GM13976 (cell line): ENCODE measurements around the gene ARHGAP10.

ENCODE experiments used
- DNase-seq: peaks from one replicate; pipeline ENCODE4 v3.0.0; 2012; ENCODE audit warnings: low spot score
- CTCF ChIP-seq: IDR thresholded peaks from 2 replicates; pipeline ENCODE4 v1.5.1; 2012; ENCODE audit warnings: borderline replicate concordance, mild to moderate bottlenecking; ENCODE audit not compliant: insufficient read depth; ENCODE audit errors: extremely low read depth, missing control alignments, control extremely low read depth
- in situ Hi-C: fragments of 300-500 bp; cut with MboI; formaldehyde crosslinking; loops from one replicate; pipeline ENCODE4 v1.12.0; 2022; ENCODE audit warnings: low sequenced_read_pairs, mixed read lengths, inconsistent platforms; ENCODE audit not compliant: unreplicated experiment

Gene ARHGAP10

DNA sequence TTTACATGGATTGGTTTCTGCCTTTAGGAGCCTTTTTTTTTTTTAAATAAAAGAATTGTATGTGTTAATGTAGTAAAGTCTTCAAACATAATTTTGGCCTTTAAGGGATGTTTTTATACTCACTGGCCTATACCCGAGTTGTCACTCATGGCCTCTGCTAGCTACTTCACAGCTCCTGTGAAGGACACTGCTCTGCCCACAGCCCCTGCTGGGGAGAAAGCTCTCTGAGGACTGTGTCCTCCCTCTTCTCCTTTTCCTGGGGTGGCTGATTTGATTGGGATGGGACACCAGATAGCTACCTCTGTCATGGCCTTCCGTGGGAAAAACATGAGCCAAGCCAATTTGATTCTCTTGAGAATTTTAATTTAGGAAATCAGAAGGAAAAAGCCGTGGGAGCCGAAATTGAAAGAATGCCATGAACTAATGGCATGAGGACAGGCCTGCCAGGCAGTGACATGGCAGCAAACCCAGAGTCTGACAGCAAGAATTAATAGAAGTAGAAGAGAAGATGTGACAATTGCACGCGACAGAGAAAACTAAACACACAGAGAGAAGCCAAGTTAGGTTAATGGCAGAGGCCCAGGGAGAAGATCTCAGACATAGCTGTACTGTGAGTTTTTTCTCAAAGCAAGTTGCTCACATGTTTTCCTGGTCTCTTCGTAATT, 81.4 kb downstream of the ARHGAP10 start:
- TF ChIP-seq CTCF, result no peak
- no peak for DNase-seq
- in situ Hi-C loops, result no loop called here

GRCh38 chr4:147813973-147814372, 82.1 kb downstream of the ARHGAP10 start:
- TF ChIP-seq CTCF, result no peak
- in situ Hi-C loops, result no loop called here
- DNase-seq, result no peak

DNA sequence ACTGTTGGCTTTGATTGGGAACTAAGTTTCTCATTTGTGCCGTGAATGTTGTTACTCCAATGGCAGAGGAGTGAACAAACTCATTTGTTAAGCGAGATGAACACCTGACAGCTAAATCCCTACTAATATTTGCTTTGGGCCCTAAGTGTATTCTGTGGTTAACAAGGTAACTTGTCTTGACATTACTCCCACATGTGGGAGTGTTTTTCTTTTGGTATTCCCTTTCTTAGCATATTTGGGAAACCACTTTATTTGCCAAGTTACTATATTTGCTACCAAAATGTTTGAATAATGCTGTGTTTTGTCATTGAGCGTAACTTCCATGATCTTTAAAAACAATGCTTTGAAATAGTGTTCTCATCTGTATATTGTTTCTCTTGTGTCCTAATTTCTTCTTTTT, 82.5 kb downstream of the ARHGAP10 start:
- TF ChIP-seq CTCF, result no peak
- in situ Hi-C loops, result no loop called here
- no peak for DNase-seq

GRCh38 chr4:147815741-147816140, 83.9 kb downstream of the ARHGAP10 start:
- no peak for DNase-seq
- in situ Hi-C loops, result no loop called here
- no peak for TF ChIP-seq CTCF

- in situ Hi-C loops, result no loop called here
- no peak for TF ChIP-seq CTCF
- DNase-seq, result no peak
Observed at GRCh38 chr4:147816382-147817254, 84.7 kb downstream of the ARHGAP10 start.

DNA sequence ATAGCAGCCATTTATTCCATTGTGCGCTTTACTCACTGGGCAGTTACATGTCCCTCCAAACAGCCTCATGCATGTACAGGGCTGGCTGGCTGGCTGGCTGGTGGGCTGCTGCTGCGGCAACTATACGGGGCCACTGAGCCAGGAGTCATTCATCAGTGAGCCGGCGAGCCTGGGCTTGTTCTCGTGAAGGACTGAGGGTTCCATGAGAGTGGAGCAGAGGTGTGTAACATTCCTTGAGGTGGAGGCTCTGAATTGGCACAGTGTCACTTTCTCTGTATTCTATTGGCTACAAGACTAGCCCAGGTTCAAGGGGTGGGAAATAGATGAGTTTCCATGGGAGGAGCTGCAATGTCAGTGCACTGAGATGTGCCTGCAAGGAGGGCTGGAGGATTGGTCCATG, 89.1 kb downstream of the ARHGAP10 start:
- TF ChIP-seq CTCF, result no peak
- in situ Hi-C loops, result no loop called here
- no peak for DNase-seq

GRCh38 chr4:147821555-147821954, 89.7 kb downstream of the ARHGAP10 start:
- no peak for TF ChIP-seq CTCF
- DNase-seq, result peak; percentile 42
- in situ Hi-C loops, result no loop called here
